SK-N-MC (cell line): ENCODE measurements around the gene KRTAP12-2.

Source experiments
- DNase-seq: peaks from one replicate; pipeline ENCODE4 v3.0.0-alpha.2; 2011; ENCODE audit warnings: low read depth, low spot score
- H3K27ac ChIP-seq: fragments of 200-600 bp; sonication (generic); 2 replicates; pipeline ENCODE4 v1.5.1; 2016; ENCODE audit warnings: mixed run types
- H3K36me3 ChIP-seq: fragments of 200-600 bp; sonication (generic); 2 replicates; pipeline ENCODE4 v1.6.1; 2017; ENCODE audit warnings: antibody characterized with exemption, low read length, mixed read lengths; ENCODE audit not compliant: insufficient read depth
- H3K4me3 ChIP-seq: fragments of 200-600 bp; sonication (generic); 2 replicates; pipeline ENCODE4 v1.5.1; 2016
- H3K9ac ChIP-seq: fragments of 200-600 bp; sonication (generic); 2 replicates; pipeline ENCODE4 v1.8.0; 2017; ENCODE audit warnings: mixed run types, mixed read lengths; ENCODE audit not compliant: insufficient read length
- H3K9me3 ChIP-seq: fragments of 200-600 bp; sonication (generic); 2 replicates; pipeline ENCODE4 v1.6.1; 2017; ENCODE audit warnings: low read depth, mild to moderate bottlenecking, antibody characterized with exemption, low read length, moderate library complexity, mixed read lengths
- EZH2 ChIP-seq: fragments of 200-600 bp; sonication (generic); IDR thresholded peaks from one replicate; pipeline ENCODE4 v1.6.1; 2017; ENCODE audit warnings: antibody characterized with exemption
- FOXP2 ChIP-seq: optimal IDR thresholded peaks from 2 replicates; pipeline ENCODE3; 2011; ENCODE audit warnings: mild to moderate bottlenecking, moderate library complexity; ENCODE audit not compliant: insufficient read depth; ENCODE audit errors: extremely low read length, control extremely low read depth
- POLR2AphosphoS5 ChIP-seq: IDR thresholded peaks from 2 replicates; pipeline ENCODE4 v1.6.1; 2012; ENCODE audit warnings: mild to moderate bottlenecking, low read depth, low read length, borderline replicate concordance

KRTAP12-2 gene

DNA sequence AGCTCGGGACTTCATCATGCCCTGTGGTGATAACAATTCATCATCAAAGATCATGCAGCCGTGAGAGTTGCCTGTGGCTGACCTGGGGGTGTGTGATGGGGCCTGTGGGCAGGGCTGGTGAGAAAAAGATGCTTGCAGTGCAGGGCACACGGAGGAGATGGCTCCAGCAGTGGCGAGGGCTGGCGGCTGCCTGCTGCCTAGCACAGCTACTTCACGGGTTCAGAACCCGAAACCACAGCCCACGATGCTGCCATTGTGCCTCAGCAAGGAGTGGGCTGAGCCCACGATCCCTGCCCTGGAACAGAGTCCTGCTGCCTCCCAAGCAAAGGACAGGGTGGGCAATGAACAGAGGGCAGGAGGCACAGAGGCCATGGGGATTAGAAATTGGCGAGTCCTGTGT lies 40.5 kb downstream of the KRTAP12-2 start:
- TF ChIP-seq EZH2 (no peak), POLR2AphosphoS5 (no peak), FOXP2 (no peak)
- H3K36me3 ChIP-seq, result peaks cover 16% of the 10 kb centered on the region; the same call in 1 of the 2 replicates
- H3K9ac ChIP-seq, result no peak overlapping the region
- H3K9me3 ChIP-seq, result peaks cover 10% of the 10 kb centered on the region
- no peak overlapping the region for H3K4me3 ChIP-seq
- no peak for DNase-seq
- H3K27ac ChIP-seq, result no peak overlapping the region

DNA sequence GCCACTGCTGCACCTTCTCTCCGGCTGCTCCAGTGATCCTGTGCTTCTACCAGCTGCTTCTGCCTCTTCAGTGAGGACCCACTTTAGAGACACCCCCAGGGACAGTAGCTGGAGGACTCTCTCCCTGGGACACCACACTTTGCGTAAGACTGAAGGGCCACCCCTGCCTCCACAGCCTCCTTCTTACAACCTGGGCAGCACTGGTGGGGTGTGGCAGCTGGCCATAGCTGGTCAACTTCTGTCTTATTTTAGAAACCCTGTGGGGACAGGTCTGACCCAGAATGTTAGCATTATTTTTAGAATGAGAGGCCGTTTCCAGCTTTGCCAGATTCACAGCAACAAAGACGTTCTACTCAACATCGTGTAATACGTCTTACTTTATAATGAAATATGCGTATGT lies 41.0 kb downstream of the KRTAP12-2 start:
- H3K36me3 ChIP-seq, result peaks cover 16% of the 10 kb centered on the region; the same call in 1 of the 2 replicates
- H3K27ac ChIP-seq, result no peak overlapping the region
- DNase-seq, result no peak
- TF ChIP-seq POLR2AphosphoS5, result no peak
- no peak for TF ChIP-seq EZH2
- no peak for TF ChIP-seq FOXP2
- H3K9ac ChIP-seq, result no peak overlapping the region
- H3K4me3 ChIP-seq, result no peak overlapping the region
- H3K9me3 ChIP-seq, result peaks cover 10% of the 10 kb centered on the region

DNA sequence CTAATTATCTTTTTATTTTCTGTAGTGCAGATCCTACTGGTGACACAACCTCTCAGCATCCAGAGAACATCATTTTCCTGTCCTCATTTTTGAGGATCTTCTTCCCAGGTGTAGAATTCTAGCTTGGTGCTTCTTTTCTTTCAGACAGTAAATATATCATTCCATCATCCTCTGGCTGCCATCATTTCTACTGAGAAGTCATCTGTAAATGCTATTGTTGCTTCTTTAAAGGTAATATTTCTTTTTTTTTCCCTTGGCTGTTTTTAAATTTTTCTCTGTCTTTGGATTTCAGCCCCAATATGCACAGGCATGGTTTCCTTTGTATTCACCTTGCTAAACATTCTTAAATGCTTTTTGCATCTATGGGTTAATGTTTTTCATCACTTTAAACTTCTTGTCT lies 43.2 kb downstream of the KRTAP12-2 start:
- Histone ChIP-seq H3K27ac (no peak overlapping the region), H3K9ac (no peak overlapping the region), H3K4me3 (no peak overlapping the region), H3K36me3 (0 out of 2 replicates have a peak, but pooled peaks cover 8% of the 10 kb centered on the region), H3K9me3 (peaks cover 15% of the 10 kb centered on the region)
- no peak for DNase-seq
- TF ChIP-seq POLR2AphosphoS5, result no peak
- no peak for TF ChIP-seq FOXP2
- no peak for TF ChIP-seq EZH2

DNA sequence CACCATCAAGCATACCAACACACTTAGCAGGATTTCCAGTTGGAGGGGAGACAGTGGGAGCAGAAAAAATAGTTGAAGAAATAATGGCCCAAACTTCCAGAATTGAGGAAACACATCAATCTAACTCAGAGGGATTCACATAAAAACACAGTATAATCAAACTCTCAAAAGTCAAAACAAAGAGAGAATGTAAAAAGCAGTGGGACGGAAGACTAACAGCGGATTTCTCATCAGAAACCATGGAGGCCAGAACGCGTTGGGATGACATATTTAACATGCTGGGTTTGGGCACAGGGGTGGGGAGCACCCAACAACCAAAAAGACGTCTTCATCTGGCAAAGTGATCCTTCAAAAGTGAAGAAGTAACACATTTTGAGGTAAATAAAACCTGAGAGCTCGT lies 46.8 kb downstream of the KRTAP12-2 start:
- DNase-seq, result no peak
- Histone ChIP-seq H3K9ac (no peak overlapping the region), H3K27ac (no peak overlapping the region), H3K4me3 (no peak overlapping the region), H3K9me3 (peaks cover 13% of the 10 kb centered on the region), H3K36me3 (0 out of 2 replicates have a peak, but pooled peaks cover 8% of the 10 kb centered on the region)
- TF ChIP-seq FOXP2 (no peak), EZH2 (no peak), POLR2AphosphoS5 (no peak)

DNA sequence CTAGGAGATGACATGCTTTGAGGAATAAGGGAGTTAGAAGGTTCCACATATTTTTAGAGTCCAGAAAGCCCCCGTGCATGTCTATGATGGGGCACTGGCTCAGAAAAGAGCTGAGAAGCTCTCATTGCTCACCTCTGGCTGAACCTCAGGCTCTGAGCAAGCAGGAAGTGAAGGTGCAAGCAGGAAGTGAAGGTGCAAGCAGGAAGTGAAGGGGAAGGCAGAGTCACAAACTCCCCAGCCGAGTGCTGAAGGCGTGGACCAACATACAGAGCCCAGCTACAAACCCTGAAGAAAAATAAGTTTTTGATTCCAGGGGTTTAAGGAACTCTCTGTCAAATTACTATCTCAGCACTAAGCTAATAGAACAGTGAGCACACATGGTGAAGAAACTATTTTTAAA lies 47.8 kb downstream of the KRTAP12-2 start:
- no peak overlapping the region for H3K27ac ChIP-seq
- TF ChIP-seq FOXP2 (no peak), POLR2AphosphoS5 (no peak), EZH2 (no peak)
- 0 out of 2 replicates have a peak, but pooled peaks cover 8% of the 10 kb centered on the region for H3K36me3 ChIP-seq
- no peak for DNase-seq
- no peak overlapping the region for H3K4me3 ChIP-seq
- H3K9ac ChIP-seq, result no peak overlapping the region
- H3K9me3 ChIP-seq, result peaks cover 12% of the 10 kb centered on the region

DNA sequence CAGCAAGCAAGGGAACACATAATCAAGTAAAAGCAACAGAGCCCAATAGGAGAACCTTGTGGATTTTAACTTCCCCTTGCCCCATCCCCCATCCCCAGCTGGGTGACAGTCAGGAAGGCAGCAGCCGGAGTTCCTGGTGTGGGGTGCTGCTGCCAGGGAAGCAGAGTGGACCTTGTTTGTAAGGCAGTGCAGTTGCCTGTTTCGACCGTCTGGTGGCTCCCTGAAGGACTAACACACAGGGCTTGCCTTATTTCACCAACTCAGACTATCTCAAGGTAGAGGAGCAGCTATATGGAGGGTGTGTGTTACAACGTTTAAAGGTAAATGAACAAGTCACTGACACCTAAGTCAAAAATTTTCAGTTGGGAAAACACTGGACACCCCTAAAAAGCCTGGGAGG lies 48.2 kb downstream of the KRTAP12-2 start:
- no peak for DNase-seq
- no peak for TF ChIP-seq POLR2AphosphoS5
- no peak for TF ChIP-seq FOXP2
- TF ChIP-seq EZH2, result no peak

DNA sequence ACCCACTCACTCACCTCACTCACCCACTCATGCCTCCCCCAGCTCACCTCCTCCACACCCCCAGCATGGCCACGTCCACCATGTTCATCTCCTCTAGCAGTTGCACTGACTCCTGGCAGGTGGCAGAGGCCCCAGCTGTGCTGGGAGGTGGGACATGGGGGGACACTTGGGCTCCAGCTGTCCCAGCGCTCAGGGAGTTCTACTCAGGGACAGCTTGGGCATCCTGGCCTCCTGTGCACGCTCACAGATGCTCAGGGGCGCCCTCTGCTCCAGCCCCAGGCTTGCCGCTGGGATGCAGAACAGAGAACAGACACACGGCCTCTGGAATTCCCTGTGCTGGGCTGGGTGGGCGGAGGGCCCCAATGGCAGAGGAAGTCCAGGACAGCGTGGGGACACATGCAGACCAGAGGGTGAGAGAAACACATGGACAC lies 49.6 kb downstream of the KRTAP12-2 start:
- no peak for DNase-seq
- TF ChIP-seq POLR2AphosphoS5, result no peak
- TF ChIP-seq FOXP2, result no peak
- TF ChIP-seq EZH2, result no peak
- Histone ChIP-seq H3K36me3 (peaks cover 8% of the 10 kb centered on the region; the same call in 1 of the 2 replicates), H3K9ac (no peak overlapping the region), H3K9me3 (peaks cover 5% of the 10 kb centered on the region; the same call in 1 of the 2 replicates), H3K4me3 (no peak overlapping the region), H3K27ac (no peak overlapping the region)

More for the DNA sequence above, 48.2 kb downstream of the KRTAP12-2 start:
- H3K27ac ChIP-seq, result no peak overlapping the region
- 0 out of 2 replicates have a peak, but pooled peaks cover 8% of the 10 kb centered on the region for H3K36me3 ChIP-seq
- peaks cover 12% of the 10 kb centered on the region for H3K9me3 ChIP-seq
- H3K4me3 ChIP-seq, result no peak overlapping the region
- no peak overlapping the region for H3K9ac ChIP-seq

DNA sequence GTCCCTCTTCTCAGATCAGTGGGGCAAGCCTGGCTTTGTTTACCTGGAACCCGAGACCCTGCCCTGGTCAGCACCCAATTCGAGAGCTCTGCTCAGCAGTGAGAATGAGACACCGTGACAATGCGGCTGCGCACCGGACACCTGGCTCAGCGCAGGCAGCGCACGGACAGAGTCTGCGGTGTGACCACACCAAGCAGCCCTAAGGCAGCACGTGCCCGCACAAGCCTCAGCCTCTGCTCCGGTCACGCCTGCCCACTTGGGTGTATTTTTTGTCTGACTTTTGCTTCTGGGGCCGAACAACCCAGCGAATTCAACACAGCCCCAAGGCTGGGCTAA lies 50.2 kb downstream of the KRTAP12-2 start:
- no peak for DNase-seq
- Histone ChIP-seq H3K27ac (no peak overlapping the region), H3K4me3 (no peak overlapping the region), H3K9ac (no peak overlapping the region), H3K9me3 (peaks cover 5% of the 10 kb centered on the region; the same call in 1 of the 2 replicates), H3K36me3 (peaks cover 8% of the 10 kb centered on the region; the same call in 1 of the 2 replicates)
- TF ChIP-seq EZH2, result no peak
- TF ChIP-seq POLR2AphosphoS5, result no peak
- no peak for TF ChIP-seq FOXP2
